IMR-90 (cell line): ENCODE data around the gene KCNAB1. TPM values are rescaled to one million over a fixed set of nuclear protein-coding genes. Genes with fewer than 3 reads are reported as not detected.

Experiments
- ATAC-seq: fragments of 200-7000 bp; cut with Tn5 transposase; 2 replicates; pipeline ENCODE4 v1.9.1; 2020; ENCODE audit warnings: low read depth, mild to moderate bottlenecking, moderate library complexity
- BruUV-seq: library from RNA; stranded (reverse); fragments of 400-500 nt; replicated peaks from 2 replicates; lab custom pipeline; 2021; lab: Mats Ljungman, UMichigan
- CTCF ChIA-PET: fragments of 300-600 bp; formaldehyde crosslinking; extraction: SDS; loops from one replicate; lab custom pipeline; 2021; ENCODE audit warnings: antibody characterized with exemption; lab: Yijun Ruan, JAX
- POLR2A ChIA-PET: fragments of 300-600 bp; sonication (Branson Sonifier 250); formaldehyde crosslinking; loops from one replicate; lab custom pipeline; 2022; ENCODE audit warnings: antibody characterized with exemption; ENCODE audit not compliant: unreplicated experiment; lab: Charles Lee
- DNase-seq: peaks from one replicate; pipeline ENCODE4 v3.0.0; 2013
- H2AFZ ChIP-seq: replicated peaks from 2 replicates; pipeline ENCODE3; 2013; ENCODE audit warnings: low read length, mild to moderate bottlenecking; ENCODE audit not compliant: poor library complexity
- H2AK5ac ChIP-seq: 2 replicates; pipeline ENCODE4 v1.6.1; 2013; ENCODE audit warnings: low read depth, low read length, inconsistent platforms
- H2AK9ac ChIP-seq: replicated peaks from 2 replicates; pipeline ENCODE3; 2013; ENCODE audit warnings: mild to moderate bottlenecking, low read depth, low read length, moderate library complexity; ENCODE audit not compliant: poor library complexity
- H2BK120ac ChIP-seq: 2 replicates; pipeline ENCODE4 v1.6.1; 2013; ENCODE audit warnings: low read depth, low read length, inconsistent platforms
- H2BK15ac ChIP-seq: 3 replicates; pipeline ENCODE4 v1.6.1; 2013; ENCODE audit warnings: low read depth, low read length, inconsistent platforms
- H2BK20ac ChIP-seq: 2 replicates; pipeline ENCODE4 v1.6.1; 2013; ENCODE audit warnings: low read depth, mild to moderate bottlenecking, inconsistent platforms, low read length, moderate library complexity
- H2BK5ac ChIP-seq: 2 replicates; pipeline ENCODE4 v1.6.1; 2013; ENCODE audit warnings: mild to moderate bottlenecking, low read depth, low read length, inconsistent platforms; ENCODE audit not compliant: poor library complexity, severe bottlenecking
- H3K14ac ChIP-seq: replicated peaks from 2 replicates; pipeline ENCODE4 v1.6.1; 2013; ENCODE audit warnings: low read depth, low read length, inconsistent platforms
- H3K18ac ChIP-seq: 2 replicates; pipeline ENCODE4 v1.6.1; 2013; ENCODE audit warnings: low read depth, low read length, control low read depth
- H3K23ac ChIP-seq: 2 replicates; pipeline ENCODE4 v1.6.1; 2013; ENCODE audit warnings: low read depth, low read length, inconsistent platforms
- H3K27ac ChIP-seq: 2 replicates; pipeline ENCODE4 v1.5.1; 2013; ENCODE audit warnings: mild to moderate bottlenecking, control low read depth, low read length; ENCODE audit not compliant: insufficient read depth
- H3K27me3 ChIP-seq: 2 replicates; pipeline ENCODE4 v1.6.1; 2013; ENCODE audit warnings: low read length; ENCODE audit not compliant: control insufficient read depth, insufficient read depth
- H3K36me3 ChIP-seq: 2 replicates; pipeline ENCODE4 v1.6.1; 2013; ENCODE audit warnings: low read length, mixed read lengths; ENCODE audit not compliant: control insufficient read depth, insufficient read depth
- H3K4ac ChIP-seq: 2 replicates; pipeline ENCODE4 v1.6.1; 2013; ENCODE audit warnings: low read depth, low read length, inconsistent platforms
- H3K4me1 ChIP-seq: 2 replicates; pipeline ENCODE4 v1.6.1; 2013; ENCODE audit warnings: low read length, mixed read lengths; ENCODE audit not compliant: control insufficient read depth, insufficient read depth
- H3K4me2 ChIP-seq: 2 replicates; pipeline ENCODE4 v1.6.1; 2013; ENCODE audit warnings: low read depth, mild to moderate bottlenecking, control low read depth, low read length, moderate library complexity
- H3K4me3 ChIP-seq: 2 replicates; pipeline ENCODE4 v1.5.1; 2013; ENCODE audit warnings: low read depth, mild to moderate bottlenecking, control low read depth, low read length, moderate library complexity; ENCODE audit not compliant: insufficient read depth
- H3K56ac ChIP-seq: 2 replicates; pipeline ENCODE4 v1.6.1; 2013; ENCODE audit warnings: low read length, inconsistent platforms; ENCODE audit not compliant: insufficient read depth; ENCODE audit errors: extremely low read depth
- H3K79me1 ChIP-seq, 2 experiments: 2 replicates each; pipeline ENCODE4 v1.6.1; 2013; ENCODE audit warnings: low read length in 2 of 2, inconsistent platforms in 1 of 2, low read depth in 1 of 2
- H3K9ac ChIP-seq: 2 replicates; pipeline ENCODE4 v1.6.1; 2013; ENCODE audit warnings: low read depth, low read length, control low read depth
- H3K9me1 ChIP-seq: 2 replicates; pipeline ENCODE4 v1.6.1; 2013; ENCODE audit warnings: low read length, inconsistent platforms; ENCODE audit not compliant: insufficient read depth
- H3K9me3 ChIP-seq: 2 replicates; pipeline ENCODE4 v1.6.1; 2013; ENCODE audit warnings: low read length; ENCODE audit not compliant: control insufficient read depth, insufficient read depth
- H4K20me1 ChIP-seq: 2 replicates; pipeline ENCODE4 v1.6.1; 2013; ENCODE audit warnings: low read length, inconsistent platforms; ENCODE audit not compliant: insufficient read depth
- H4K5ac ChIP-seq: 2 replicates; pipeline ENCODE4 v1.6.1; 2013; ENCODE audit warnings: mild to moderate bottlenecking, low read depth, low read length, control low read depth
- H4K8ac ChIP-seq, 2 experiments: 2 replicates each; pipeline ENCODE4 v1.6.1; 2013; ENCODE audit warnings: low read depth in 2 of 2, low read length in 2 of 2, control low read depth in 1 of 2, inconsistent platforms in 1 of 2
- H4K91ac ChIP-seq: 2 replicates; pipeline ENCODE4 v1.6.1; 2013; ENCODE audit warnings: low read depth, low read length, inconsistent platforms; ENCODE audit not compliant: insufficient read depth
- BHLHE40 ChIP-seq: fragments of 150-350 bp; IDR thresholded peaks from 2 replicates; pipeline ENCODE4 v1.6.1; 2016; ENCODE audit warnings: mild to moderate bottlenecking, low read depth, low read length
- CEBPB ChIP-seq: IDR thresholded peaks from 2 replicates; pipeline ENCODE4 v1.6.1; 2012; ENCODE audit warnings: low read depth, low read length, improper control_type of control experiment
- CHD1 ChIP-seq: IDR thresholded peaks from 2 replicates; pipeline ENCODE4 v1.6.1; 2012; ENCODE audit warnings: low read depth, low read length, improper control_type of control experiment
- FOS ChIP-seq: fragments of 150-350 bp; IDR thresholded peaks from 2 replicates; pipeline ENCODE4 v1.6.1; 2016; ENCODE audit warnings: low read depth, low read length
- MAFK ChIP-seq: IDR thresholded peaks from 2 replicates; pipeline ENCODE4 v1.6.1; 2012; ENCODE audit warnings: low read depth, low read length, improper control_type of control experiment
- MAZ ChIP-seq: IDR thresholded peaks from 2 replicates; pipeline ENCODE4 v1.6.1; 2012; ENCODE audit warnings: low read depth, mild to moderate bottlenecking, low read length, improper control_type of control experiment, moderate library complexity, borderline replicate concordance
- MXI1 ChIP-seq: IDR thresholded peaks from 2 replicates; pipeline ENCODE4 v1.6.1; 2012; ENCODE audit warnings: low read depth, mild to moderate bottlenecking, low read length, moderate library complexity, borderline replicate concordance
- NFE2L2 ChIP-seq: fragments of 150-350 bp; IDR thresholded peaks from 2 replicates; pipeline ENCODE4 v1.6.1; 2016; ENCODE audit warnings: low read depth, mild to moderate bottlenecking, low read length
- POLR2A ChIP-seq: IDR thresholded peaks from 2 replicates; pipeline ENCODE4 v1.6.1; 2012; ENCODE audit warnings: mild to moderate bottlenecking, low read depth, low read length
- RAD21 ChIP-seq: IDR thresholded peaks from 2 replicates; pipeline ENCODE4 v1.6.1; 2012; ENCODE audit warnings: low read length, improper control_type of control experiment
- RCOR1 ChIP-seq: IDR thresholded peaks from 2 replicates; pipeline ENCODE4 v1.6.1; 2012; ENCODE audit warnings: mild to moderate bottlenecking, low read length, improper control_type of control experiment; ENCODE audit not compliant: insufficient replicate concordance
- RFX5 ChIP-seq: IDR thresholded peaks from 2 replicates; pipeline ENCODE4 v1.8.0; 2012; ENCODE audit warnings: low read depth, mild to moderate bottlenecking, low read length, moderate library complexity
- SMC3 ChIP-seq: fragments of 150-350 bp; IDR thresholded peaks from 2 replicates; pipeline ENCODE4 v1.6.1; 2016; ENCODE audit warnings: low read depth, mild to moderate bottlenecking, antibody characterized with exemption, low read length, moderate library complexity
- WGBS, 2 experiments: methylation state at CpG; one replicate each; pipeline versions ENCODE4 v1.1.5 to v1.1.7; 2013; ENCODE audit warnings: missing lambda C conversion rate in 2 of 2; ENCODE audit not compliant: insufficient read length in 1 of 2; ENCODE audit errors: extremely low coverage in 2 of 2; 5-methylcytosine and 5-hydroxymethylcytosine counted together
- dilution Hi-C: fragments of 300-500 bp; cut with HindIII; formaldehyde crosslinking; loops from one replicate; pipeline ENCODE4 v1.14.3; 2018; ENCODE audit warnings: low sequenced_read_pairs; ENCODE audit not compliant: unreplicated experiment
- in situ Hi-C: fragments of 300-500 bp; cut with MboI; formaldehyde crosslinking; loops from 3 replicates; pipeline ENCODE4 v1.14.3; 2019; ENCODE audit warnings: low sequenced_read_pairs, inconsistent platforms, mixed read lengths
- intact Hi-C: fragments of 100-400 bp; cut with micrococcal nuclease; formaldehyde crosslinking; loops from 2 replicates; pipeline ENCODE4 v1.10.0; 2022
- polyA plus RNA-seq, 3 experiments: library from polyadenylated mRNA; depleted of rRNA; stranded (reverse); fragments of >200 nt; gene quantifications; 2 replicates each; pipeline ENCODE4 v1.2.3, GENCODE V29; 2012; ENCODE audit warnings: low replicate concordance in 1 of 3
- total RNA-seq: library from RNA; depleted of rRNA; stranded (reverse); fragments of >200 nt; gene quantifications from 2 replicates; pipeline ENCODE4 v1.2.3, GENCODE V29; 2012
- TF ChIP-seq, protein P1 (sequence below): fragments of 150-350 bp; IDR thresholded peaks from 2 replicates; pipeline ENCODE4 v1.6.1; 2017; ENCODE audit warnings: mild to moderate bottlenecking, antibody characterized with exemption, low read length, low read depth
- TF ChIP-seq, protein P2 (sequence below): fragments of 150-350 bp; IDR thresholded peaks from 2 replicates; pipeline ENCODE4 v1.6.1; 2016; ENCODE audit warnings: low read depth, mild to moderate bottlenecking, low read length, moderate library complexity, borderline replicate concordance
- TF ChIP-seq, protein P3 (sequence below): conservative IDR thresholded peaks from 2 replicates; pipeline ENCODE4 v1.5.1; 2012; ENCODE audit warnings: mild to moderate bottlenecking, low read depth, low read length, improper control_type of control experiment

Gene KCNAB1
- total and polyA plus RNA-seq, 2 of the 4 experiments (the other 2 are of a cell fraction), result under 0.01 to 0.07 TPM

DNA sequence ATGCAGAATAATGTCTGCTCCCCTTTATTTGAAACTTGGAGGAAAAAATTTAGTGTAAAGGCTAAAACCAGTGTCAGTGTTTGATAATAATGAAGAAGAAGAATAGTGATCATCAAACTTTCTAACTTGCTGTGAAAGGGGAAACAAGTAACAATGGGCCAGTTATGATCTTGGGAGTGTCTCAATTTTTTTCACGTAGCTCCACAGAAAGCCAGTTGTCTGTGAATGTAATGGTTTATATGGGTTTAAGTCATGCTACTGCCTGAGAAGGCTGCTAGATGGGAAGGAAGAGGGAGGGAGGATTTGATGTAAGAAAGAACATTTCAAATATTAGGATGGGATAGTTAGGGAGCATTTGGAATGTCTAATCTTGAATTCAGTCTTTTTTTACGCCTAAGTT is 455.7 kb downstream of the KCNAB1 start:
- no peaks in the 10 kb centered on the region for H4K20me1 ChIP-seq
- BruUV-seq, result no TSS peak
- no peak overlapping the region for H2BK15ac ChIP-seq
- H3K4me3 ChIP-seq, result no peak overlapping the region
- H4K91ac ChIP-seq, result no peak overlapping the region
- DNase-seq, result no peak
- H2AK9ac ChIP-seq, result no peak overlapping the region
- no peak overlapping the region for H2BK5ac ChIP-seq
- no peaks in the 10 kb centered on the region for H3K9me3 ChIP-seq
- ChIA-PET POLR2A (no interaction called here), CTCF (no interaction called here)
- no peak overlapping the region for H3K18ac ChIP-seq
- H3K56ac ChIP-seq, result no peak overlapping the region
- H3K9ac ChIP-seq, result no peak overlapping the region
- H3K14ac ChIP-seq, result no peak overlapping the region
- no peaks in the 10 kb centered on the region for H3K79me1 ChIP-seq
- H3K4ac ChIP-seq, result no peak overlapping the region
- H3K4me1 ChIP-seq, result no peaks in the 10 kb centered on the region
- H2AK5ac ChIP-seq, result no peak overlapping the region
- peaks cover 24% of the 10 kb centered on the region for H3K27me3 ChIP-seq
- no peak overlapping the region for H3K4me2 ChIP-seq
- intact Hi-C loops, result no loop called here
- no peak overlapping the region for H2BK20ac ChIP-seq
- 67% methylated on average over 1 of the region's 2 CpGs; no CpG with 5 or more reads in 1 of the 2 experiments for WGBS, 2 experiments
- H3K9me1 ChIP-seq, result no peaks in the 10 kb centered on the region
- no peak overlapping the region for H3K27ac ChIP-seq
- no peaks in the 10 kb centered on the region for H3K36me3 ChIP-seq
- dilution Hi-C loops, result no loop called here
- in situ Hi-C loops, result no loop called here
- no peak overlapping the region for H2AFZ ChIP-seq
- no peak overlapping the region for H3K23ac ChIP-seq
- no peak for ATAC-seq
- TF ChIP-seq MXI1 (no peak), MAZ (no peak), BHLHE40 (no peak), CHD1 (no peak), CEBPB (no peak), FOS (no peak), RAD21 (no peak), SMC3 (no peak), RCOR1 (no peak), MAFK (no peak), RFX5 (no peak), NFE2L2 (no peak), POLR2A (no peak)
- TF ChIP-seq, protein P1, sequence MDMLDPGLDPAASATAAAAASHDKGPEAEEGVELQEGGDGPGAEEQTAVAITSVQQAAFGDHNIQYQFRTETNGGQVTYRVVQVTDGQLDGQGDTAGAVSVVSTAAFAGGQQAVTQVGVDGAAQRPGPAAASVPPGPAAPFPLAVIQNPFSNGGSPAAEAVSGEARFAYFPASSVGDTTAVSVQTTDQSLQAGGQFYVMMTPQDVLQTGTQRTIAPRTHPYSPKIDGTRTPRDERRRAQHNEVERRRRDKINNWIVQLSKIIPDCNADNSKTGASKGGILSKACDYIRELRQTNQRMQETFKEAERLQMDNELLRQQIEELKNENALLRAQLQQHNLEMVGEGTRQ, result no peak
- TF ChIP-seq, protein P2, sequence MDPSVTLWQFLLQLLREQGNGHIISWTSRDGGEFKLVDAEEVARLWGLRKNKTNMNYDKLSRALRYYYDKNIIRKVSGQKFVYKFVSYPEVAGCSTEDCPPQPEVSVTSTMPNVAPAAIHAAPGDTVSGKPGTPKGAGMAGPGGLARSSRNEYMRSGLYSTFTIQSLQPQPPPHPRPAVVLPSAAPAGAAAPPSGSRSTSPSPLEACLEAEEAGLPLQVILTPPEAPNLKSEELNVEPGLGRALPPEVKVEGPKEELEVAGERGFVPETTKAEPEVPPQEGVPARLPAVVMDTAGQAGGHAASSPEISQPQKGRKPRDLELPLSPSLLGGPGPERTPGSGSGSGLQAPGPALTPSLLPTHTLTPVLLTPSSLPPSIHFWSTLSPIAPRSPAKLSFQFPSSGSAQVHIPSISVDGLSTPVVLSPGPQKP, result no peak
- TF ChIP-seq, protein P3, sequence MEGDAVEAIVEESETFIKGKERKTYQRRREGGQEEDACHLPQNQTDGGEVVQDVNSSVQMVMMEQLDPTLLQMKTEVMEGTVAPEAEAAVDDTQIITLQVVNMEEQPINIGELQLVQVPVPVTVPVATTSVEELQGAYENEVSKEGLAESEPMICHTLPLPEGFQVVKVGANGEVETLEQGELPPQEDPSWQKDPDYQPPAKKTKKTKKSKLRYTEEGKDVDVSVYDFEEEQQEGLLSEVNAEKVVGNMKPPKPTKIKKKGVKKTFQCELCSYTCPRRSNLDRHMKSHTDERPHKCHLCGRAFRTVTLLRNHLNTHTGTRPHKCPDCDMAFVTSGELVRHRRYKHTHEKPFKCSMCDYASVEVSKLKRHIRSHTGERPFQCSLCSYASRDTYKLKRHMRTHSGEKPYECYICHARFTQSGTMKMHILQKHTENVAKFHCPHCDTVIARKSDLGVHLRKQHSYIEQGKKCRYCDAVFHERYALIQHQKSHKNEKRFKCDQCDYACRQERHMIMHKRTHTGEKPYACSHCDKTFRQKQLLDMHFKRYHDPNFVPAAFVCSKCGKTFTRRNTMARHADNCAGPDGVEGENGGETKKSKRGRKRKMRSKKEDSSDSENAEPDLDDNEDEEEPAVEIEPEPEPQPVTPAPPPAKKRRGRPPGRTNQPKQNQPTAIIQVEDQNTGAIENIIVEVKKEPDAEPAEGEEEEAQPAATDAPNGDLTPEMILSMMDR, result no peak
- no peak overlapping the region for H4K5ac ChIP-seq
- no peak overlapping the region for H2BK120ac ChIP-seq
- H4K8ac ChIP-seq, result no peak overlapping the region
